WTC11 (cell line): Measurements from ENCODE around the gene YPEL4. TPM values are rescaled to one million over a fixed set of nuclear protein-coding genes. Genes with fewer than 3 reads are reported as not detected.

ENCODE experiments used
- AFF4 ChIP-seq: sonication (generic); formaldehyde crosslinking; IDR thresholded peaks from 2 replicates; pipeline ENCODE4 v1.8.1; 2023; ENCODE audit warnings: mild to moderate bottlenecking, missing genetic modification reagents, borderline replicate concordance
- CREB1 ChIP-seq: sonication (generic); formaldehyde crosslinking; IDR thresholded peaks from 2 replicates; pipeline ENCODE4 v1.8.0; 2023; ENCODE audit warnings: mild to moderate bottlenecking, missing genetic modification reagents
- CREM ChIP-seq: sonication (generic); formaldehyde crosslinking; IDR thresholded peaks from 2 replicates; pipeline ENCODE4 v1.8.1; 2022; ENCODE audit warnings: mild to moderate bottlenecking, missing genetic modification reagents, moderate library complexity
- E2F5 ChIP-seq: sonication (generic); formaldehyde crosslinking; IDR thresholded peaks from 2 replicates; pipeline ENCODE4 v1.8.1; 2022; ENCODE audit warnings: mild to moderate bottlenecking, moderate library complexity, missing genetic modification reagents
- ERG ChIP-seq: fragments of 250-450 bp; sonication (Bioruptor Pico); IDR thresholded peaks from 2 replicates; pipeline ENCODE4 v1.8.0; 2021; ENCODE audit warnings: mild to moderate bottlenecking
- ESRRA ChIP-seq: sonication (generic); formaldehyde crosslinking; IDR thresholded peaks from 2 replicates; pipeline ENCODE4 v1.8.1; 2022; ENCODE audit warnings: mild to moderate bottlenecking, missing genetic modification reagents, borderline replicate concordance
- FOXK1 ChIP-seq: sonication (generic); formaldehyde crosslinking; IDR thresholded peaks from 2 replicates; pipeline ENCODE4 v1.8.0; 2022; ENCODE audit warnings: mild to moderate bottlenecking, moderate library complexity, missing genetic modification reagents
- GABPB1 ChIP-seq: sonication (generic); formaldehyde crosslinking; IDR thresholded peaks from 2 replicates; pipeline ENCODE4 v1.8.1; 2023; ENCODE audit warnings: mild to moderate bottlenecking, missing genetic modification reagents
- GRHL2 ChIP-seq: fragments of 250-450 bp; sonication (Bioruptor Pico); IDR thresholded peaks from 2 replicates; pipeline ENCODE4 v1.8.0; 2022; ENCODE audit warnings: mild to moderate bottlenecking, moderate library complexity; ENCODE audit not compliant: insufficient replicate concordance, severe bottlenecking
- JAZF1 ChIP-seq: fragments of 250-450 bp; sonication (Bioruptor Pico); IDR thresholded peaks from 2 replicates; pipeline ENCODE4 v1.9.0; 2021; ENCODE audit warnings: moderate library complexity, mild to moderate bottlenecking, inconsistent platforms
- MLX ChIP-seq: sonication (generic); formaldehyde crosslinking; IDR thresholded peaks from 2 replicates; pipeline ENCODE4 v1.8.1; 2023; ENCODE audit warnings: mild to moderate bottlenecking, missing genetic modification reagents, moderate library complexity
- MXD4 ChIP-seq: fragments of 250-450 bp; sonication (Bioruptor Pico); IDR thresholded peaks from 2 replicates; pipeline ENCODE4 v1.8.0; 2021; ENCODE audit warnings: mild to moderate bottlenecking, moderate library complexity, borderline replicate concordance
- NFE2L1 ChIP-seq: sonication (generic); formaldehyde crosslinking; IDR thresholded peaks from 2 replicates; pipeline ENCODE4 v1.8.1; 2023; ENCODE audit warnings: missing genetic modification reagents
- NFYB ChIP-seq: sonication (generic); formaldehyde crosslinking; conservative IDR thresholded peaks from 2 replicates; pipeline ENCODE4 v1.8.0; 2022; ENCODE audit warnings: low read depth, missing genetic modification reagents
- NR1H2 ChIP-seq: sonication (generic); formaldehyde crosslinking; IDR thresholded peaks from 2 replicates; pipeline ENCODE4 v1.9.0; 2021; ENCODE audit warnings: mild to moderate bottlenecking, moderate library complexity, missing genetic modification reagents
- PRRX2 ChIP-seq: fragments of 250-450 bp; sonication (Bioruptor Pico); IDR thresholded peaks from 2 replicates; pipeline ENCODE4 v1.8.0; 2021; ENCODE audit warnings: mild to moderate bottlenecking
- RELA ChIP-seq: sonication (generic); formaldehyde crosslinking; IDR thresholded peaks from 2 replicates; pipeline ENCODE4 v1.8.1; 2022; ENCODE audit warnings: missing genetic modification reagents, mild to moderate bottlenecking, borderline replicate concordance
- TEAD1 ChIP-seq: sonication (generic); formaldehyde crosslinking; IDR thresholded peaks from 2 replicates; pipeline ENCODE4 v1.8.0; 2022; ENCODE audit warnings: mild to moderate bottlenecking, missing genetic modification reagents
- TP53 ChIP-seq: sonication (generic); formaldehyde crosslinking; IDR thresholded peaks from 2 replicates; pipeline ENCODE4 v1.8.1; 2023; ENCODE audit warnings: mild to moderate bottlenecking, missing genetic modification reagents
- ZBTB21 ChIP-seq: sonication (generic); formaldehyde crosslinking; IDR thresholded peaks from 2 replicates; pipeline ENCODE4 v1.8.1; 2023; ENCODE audit warnings: mild to moderate bottlenecking, missing genetic modification reagents, borderline replicate concordance
- ZNF138 ChIP-seq: sonication (generic); formaldehyde crosslinking; conservative IDR thresholded peaks from 2 replicates; pipeline ENCODE4 v1.8.1; 2022; ENCODE audit warnings: mild to moderate bottlenecking, moderate library complexity, missing genetic modification reagents
- ZNF232 ChIP-seq: sonication (generic); formaldehyde crosslinking; IDR thresholded peaks from 2 replicates; pipeline ENCODE4 v1.8.0; 2022; ENCODE audit warnings: mild to moderate bottlenecking, missing genetic modification reagents
- ZNF263 ChIP-seq: sonication (generic); formaldehyde crosslinking; IDR thresholded peaks from 2 replicates; pipeline ENCODE4 v1.8.1; 2022; ENCODE audit warnings: low read depth, mild to moderate bottlenecking, moderate library complexity, missing genetic modification reagents
- ZNF416 ChIP-seq: fragments of 250-450 bp; sonication (Bioruptor Pico); IDR thresholded peaks from 2 replicates; pipeline ENCODE4 v1.9.0; 2021; ENCODE audit warnings: mild to moderate bottlenecking, inconsistent platforms
- total RNA-seq: library from RNA; stranded (reverse); gene quantifications from 3 replicates; pipeline ENCODE4 v1.2.3, GENCODE V29; 2021
- TF ChIP-seq, protein P1 (sequence below): sonication (generic); formaldehyde crosslinking; IDR thresholded peaks from 2 replicates; pipeline ENCODE4 v1.8.1; 2022; ENCODE audit warnings: low read depth, mild to moderate bottlenecking, moderate library complexity, missing genetic modification reagents, borderline replicate concordance
- TF ChIP-seq, protein P2 (sequence below): sonication (generic); formaldehyde crosslinking; IDR thresholded peaks from 2 replicates; pipeline ENCODE4 v1.8.0; 2023; ENCODE audit warnings: missing genetic modification reagents, mild to moderate bottlenecking, borderline replicate concordance
- TF ChIP-seq, protein P3 (sequence below): sonication (generic); formaldehyde crosslinking; IDR thresholded peaks from 2 replicates; pipeline ENCODE4 v1.8.1; 2023; ENCODE audit warnings: mild to moderate bottlenecking, missing genetic modification reagents, moderate library complexity
- TF ChIP-seq, protein P4 (sequence below): sonication (generic); formaldehyde crosslinking; IDR thresholded peaks from 2 replicates; pipeline ENCODE4 v1.8.0; 2022; ENCODE audit warnings: mild to moderate bottlenecking, missing genetic modification reagents

Gene YPEL4
- total RNA-seq, 1 experiment from 2014 or later, result 0.15 TPM

DNA sequence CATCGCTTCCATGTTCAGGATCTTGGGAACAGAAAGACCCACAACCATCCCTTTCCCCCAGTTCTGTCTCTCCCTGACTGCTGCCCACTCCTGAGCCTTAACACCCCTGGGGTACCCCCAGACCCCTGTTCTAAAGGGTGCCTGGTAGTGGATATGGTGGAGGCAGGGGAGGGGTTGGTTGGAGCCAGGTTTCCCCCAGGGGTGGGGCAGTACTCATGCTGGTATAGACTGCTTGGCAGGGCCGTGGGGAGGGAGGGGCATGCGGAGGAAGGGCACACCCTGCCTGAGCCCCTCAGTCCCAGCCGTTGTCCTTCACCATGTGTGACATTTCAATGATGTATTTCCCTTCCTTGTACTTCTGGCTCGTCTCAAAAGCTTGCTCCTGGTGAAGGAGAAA is 4.0 kb downstream of the YPEL4 start (continued):
- no peak for TF ChIP-seq ERG (CRISPR knock-in tag)
- peak; percentile 58; the same call in 1 of the 2 replicates for TF ChIP-seq ZNF138 (CRISPR knock-in tag)
- no peak for TF ChIP-seq ZNF263 (CRISPR knock-in tag)
- TF ChIP-seq ZNF416 (CRISPR knock-in tag), result no peak
- no peak for TF ChIP-seq GABPB1 (CRISPR knock-in tag)
- no peak for TF ChIP-seq JAZF1 (CRISPR knock-in tag)
- TF ChIP-seq NFE2L1 (CRISPR knock-in tag), result peak; percentile 26; the same call in 1 of the 2 replicates
- TF ChIP-seq ZBTB21 (CRISPR knock-in tag), result no peak; the same call in 1 of the 2 replicates
- no peak for TF ChIP-seq MLX (CRISPR knock-in tag)
- 0 out of 2 replicates have a peak, but pooled peaks have one; percentile 33 for TF ChIP-seq TP53 (CRISPR knock-in tag)
- TF ChIP-seq, protein P1, sequence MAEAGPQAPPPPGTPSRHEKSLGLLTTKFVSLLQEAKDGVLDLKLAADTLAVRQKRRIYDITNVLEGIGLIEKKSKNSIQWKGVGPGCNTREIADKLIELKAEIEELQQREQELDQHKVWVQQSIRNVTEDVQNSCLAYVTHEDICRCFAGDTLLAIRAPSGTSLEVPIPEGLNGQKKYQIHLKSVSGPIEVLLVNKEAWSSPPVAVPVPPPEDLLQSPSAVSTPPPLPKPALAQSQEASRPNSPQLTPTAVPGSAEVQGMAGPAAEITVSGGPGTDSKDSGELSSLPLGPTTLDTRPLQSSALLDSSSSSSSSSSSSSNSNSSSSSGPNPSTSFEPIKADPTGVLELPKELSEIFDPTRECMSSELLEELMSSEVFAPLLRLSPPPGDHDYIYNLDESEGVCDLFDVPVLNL, result no peak
- TF ChIP-seq, protein P2, sequence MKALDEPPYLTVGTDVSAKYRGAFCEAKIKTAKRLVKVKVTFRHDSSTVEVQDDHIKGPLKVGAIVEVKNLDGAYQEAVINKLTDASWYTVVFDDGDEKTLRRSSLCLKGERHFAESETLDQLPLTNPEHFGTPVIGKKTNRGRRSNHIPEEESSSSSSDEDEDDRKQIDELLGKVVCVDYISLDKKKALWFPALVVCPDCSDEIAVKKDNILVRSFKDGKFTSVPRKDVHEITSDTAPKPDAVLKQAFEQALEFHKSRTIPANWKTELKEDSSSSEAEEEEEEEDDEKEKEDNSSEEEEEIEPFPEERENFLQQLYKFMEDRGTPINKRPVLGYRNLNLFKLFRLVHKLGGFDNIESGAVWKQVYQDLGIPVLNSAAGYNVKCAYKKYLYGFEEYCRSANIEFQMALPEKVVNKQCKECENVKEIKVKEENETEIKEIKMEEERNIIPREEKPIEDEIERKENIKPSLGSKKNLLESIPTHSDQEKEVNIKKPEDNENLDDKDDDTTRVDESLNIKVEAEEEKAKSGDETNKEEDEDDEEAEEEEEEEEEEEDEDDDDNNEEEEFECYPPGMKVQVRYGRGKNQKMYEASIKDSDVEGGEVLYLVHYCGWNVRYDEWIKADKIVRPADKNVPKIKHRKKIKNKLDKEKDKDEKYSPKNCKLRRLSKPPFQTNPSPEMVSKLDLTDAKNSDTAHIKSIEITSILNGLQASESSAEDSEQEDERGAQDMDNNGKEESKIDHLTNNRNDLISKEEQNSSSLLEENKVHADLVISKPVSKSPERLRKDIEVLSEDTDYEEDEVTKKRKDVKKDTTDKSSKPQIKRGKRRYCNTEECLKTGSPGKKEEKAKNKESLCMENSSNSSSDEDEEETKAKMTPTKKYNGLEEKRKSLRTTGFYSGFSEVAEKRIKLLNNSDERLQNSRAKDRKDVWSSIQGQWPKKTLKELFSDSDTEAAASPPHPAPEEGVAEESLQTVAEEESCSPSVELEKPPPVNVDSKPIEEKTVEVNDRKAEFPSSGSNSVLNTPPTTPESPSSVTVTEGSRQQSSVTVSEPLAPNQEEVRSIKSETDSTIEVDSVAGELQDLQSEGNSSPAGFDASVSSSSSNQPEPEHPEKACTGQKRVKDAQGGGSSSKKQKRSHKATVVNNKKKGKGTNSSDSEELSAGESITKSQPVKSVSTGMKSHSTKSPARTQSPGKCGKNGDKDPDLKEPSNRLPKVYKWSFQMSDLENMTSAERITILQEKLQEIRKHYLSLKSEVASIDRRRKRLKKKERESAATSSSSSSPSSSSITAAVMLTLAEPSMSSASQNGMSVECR (CRISPR knock-in tag), result no peak
- TF ChIP-seq NR1H2, result no peak
- no peak for TF ChIP-seq NFYB
- no peak for TF ChIP-seq TEAD1 (CRISPR knock-in tag)
- no peak for TF ChIP-seq GRHL2
- TF ChIP-seq CREM, result 0 out of 2 replicates have a peak, but pooled peaks have one; percentile 39
- TF ChIP-seq, protein P3, sequence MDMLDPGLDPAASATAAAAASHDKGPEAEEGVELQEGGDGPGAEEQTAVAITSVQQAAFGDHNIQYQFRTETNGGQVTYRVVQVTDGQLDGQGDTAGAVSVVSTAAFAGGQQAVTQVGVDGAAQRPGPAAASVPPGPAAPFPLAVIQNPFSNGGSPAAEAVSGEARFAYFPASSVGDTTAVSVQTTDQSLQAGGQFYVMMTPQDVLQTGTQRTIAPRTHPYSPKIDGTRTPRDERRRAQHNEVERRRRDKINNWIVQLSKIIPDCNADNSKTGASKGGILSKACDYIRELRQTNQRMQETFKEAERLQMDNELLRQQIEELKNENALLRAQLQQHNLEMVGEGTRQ (CRISPR knock-in tag), result no peak
- TF ChIP-seq RELA (CRISPR knock-in tag), result no peak
- no peak for TF ChIP-seq ESRRA (CRISPR knock-in tag)
- no peak for TF ChIP-seq E2F5 (CRISPR knock-in tag)
- TF ChIP-seq, protein P4, sequence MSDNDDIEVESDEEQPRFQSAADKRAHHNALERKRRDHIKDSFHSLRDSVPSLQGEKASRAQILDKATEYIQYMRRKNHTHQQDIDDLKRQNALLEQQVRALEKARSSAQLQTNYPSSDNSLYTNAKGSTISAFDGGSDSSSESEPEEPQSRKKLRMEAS, result no peak
- TF ChIP-seq MXD4 (CRISPR knock-in tag), result no peak
- no peak for TF ChIP-seq AFF4 (CRISPR knock-in tag)
- no peak for TF ChIP-seq PRRX2 (CRISPR knock-in tag)
- TF ChIP-seq ZNF232 (CRISPR knock-in tag), result no peak
- no peak for TF ChIP-seq CREB1
- TF ChIP-seq FOXK1 (CRISPR knock-in tag), result no peak
